HepG2 (cell line): ENCODE data around the gene EMILIN1. TPM values are rescaled to one million over a fixed set of nuclear protein-coding genes. Genes with fewer than 3 reads are reported as not detected.
A peak's percentile ranks its signal among the peaks of the same experiment; 100 is the strongest.

Experiments used
- DRAP1 ChIP-seq: IDR thresholded peaks from 2 replicates; pipeline ENCODE4 v1.6.1; 2016; ENCODE audit warnings: missing genetic modification reagents, missing compliant biosample characterization
- EHMT2 ChIP-seq: fragments of 200-600 bp; sonication (generic); IDR thresholded peaks from 2 replicates; pipeline ENCODE4 v1.7.0; 2017; ENCODE audit warnings: antibody characterized with exemption, low read depth, low read length, borderline replicate concordance
- ELF4 ChIP-seq: sonication (generic); formaldehyde crosslinking; IDR thresholded peaks from 2 replicates; pipeline ENCODE4 v1.5.0; 2020; ENCODE audit warnings: missing genetic modification reagents, mild to moderate bottlenecking, moderate library complexity, borderline replicate concordance
- HBP1 ChIP-seq: IDR thresholded peaks from 2 replicates; pipeline ENCODE4 v1.6.1; 2016; ENCODE audit warnings: low read depth, control low read depth
- NFYB ChIP-seq: sonication (generic); formaldehyde crosslinking; IDR thresholded peaks from 2 replicates; pipeline ENCODE4 v1.4.0; 2020; ENCODE audit warnings: missing genetic modification reagents
- SIN3B ChIP-seq: fragments of 150-350 bp; IDR thresholded peaks from 2 replicates; pipeline ENCODE4 v1.6.1; 2014; ENCODE audit warnings: low read length
- SIX4 ChIP-seq: sonication (generic); formaldehyde crosslinking; IDR thresholded peaks from 2 replicates; pipeline ENCODE4 v1.4.0; 2020; ENCODE audit warnings: missing genetic modification reagents
- THAP7 ChIP-seq: sonication (generic); formaldehyde crosslinking; IDR thresholded peaks from 2 replicates; pipeline ENCODE4 v1.8.1; 2023; ENCODE audit warnings: mild to moderate bottlenecking, missing genetic modification reagents
- ZNF17 ChIP-seq: sonication (generic); formaldehyde crosslinking; IDR thresholded peaks from 2 replicates; pipeline ENCODE4 v1.5.0; 2020; ENCODE audit warnings: mild to moderate bottlenecking, missing genetic modification reagents
- ZNF232 ChIP-seq: sonication (generic); formaldehyde crosslinking; IDR thresholded peaks from 2 replicates; pipeline ENCODE4 v1.4.0; 2020; ENCODE audit warnings: missing genetic modification reagents, borderline replicate concordance
- ZNF24 ChIP-seq: fragments of 450-650 bp; IDR thresholded peaks from 2 replicates; pipeline ENCODE4 v1.6.1; 2017; ENCODE audit warnings: antibody characterized with exemption, mild to moderate bottlenecking
- ZNF260 ChIP-seq: sonication (generic); formaldehyde crosslinking; IDR thresholded peaks from 2 replicates; pipeline ENCODE4 v1.4.0; 2020; ENCODE audit warnings: missing genetic modification reagents, low read depth, mild to moderate bottlenecking, borderline replicate concordance
- ZNF430 ChIP-seq: sonication (generic); formaldehyde crosslinking; IDR thresholded peaks from 2 replicates; pipeline ENCODE4 v1.9.0; 2021; ENCODE audit warnings: mild to moderate bottlenecking, missing genetic modification reagents
- ZNF567 ChIP-seq: sonication (generic); formaldehyde crosslinking; IDR thresholded peaks from 2 replicates; pipeline ENCODE4 v1.8.1; 2023; ENCODE audit warnings: mild to moderate bottlenecking, missing genetic modification reagents, borderline replicate concordance
- ZNF792 ChIP-seq: IDR thresholded peaks from 2 replicates; pipeline ENCODE4 v1.6.1; 2016
- polyA plus RNA-seq, 8 experiments: library from polyadenylated mRNA; depleted of rRNA in 3 of 8; stranded (reverse) in 7 of 8; unstranded in 1 of 8; fragments of >200 nt; fragmentation: Illumina TruSeq in 4 of 8; extraction: Trizol in 4 of 8; gene quantifications; 2 replicates each; pipeline versions ENCODE4 v1.2.1 to v1.2.3, GENCODE V29; 2011 to 2016; ENCODE audit warnings: low read depth in 4 of 8, missing spikeins in 1 of 8, mixed read lengths in 1 of 8; ENCODE audit not compliant: insufficient read depth in 1 of 8
- total RNA-seq, 5 experiments: library from RNA; depleted of rRNA; stranded (reverse); fragments of >200 nt; fragmentation: Illumina TruSeq; extraction: Trizol; gene quantifications; 2 replicates each; pipeline ENCODE4 v1.2.3, GENCODE V29; 2016; ENCODE audit warnings: low read depth in 1 of 5
- TF ChIP-seq, protein P1 (sequence below): sonication (generic); formaldehyde crosslinking; IDR thresholded peaks from 2 replicates; pipeline ENCODE4 v1.4.0; 2020; ENCODE audit warnings: mild to moderate bottlenecking, missing genetic modification reagents
- TF ChIP-seq, protein P2 (sequence below): sonication (generic); formaldehyde crosslinking; IDR thresholded peaks from 2 replicates; pipeline ENCODE4 v1.4.0; 2020; ENCODE audit warnings: missing genetic modification reagents, mild to moderate bottlenecking, borderline replicate concordance

Gene EMILIN1
- total and polyA plus RNA-seq, 2 of the 13 experiments (the other 11 are each of a cell fraction or from before 2014, with no cell fraction given), result 8.1 to 9.7 TPM

DNA sequence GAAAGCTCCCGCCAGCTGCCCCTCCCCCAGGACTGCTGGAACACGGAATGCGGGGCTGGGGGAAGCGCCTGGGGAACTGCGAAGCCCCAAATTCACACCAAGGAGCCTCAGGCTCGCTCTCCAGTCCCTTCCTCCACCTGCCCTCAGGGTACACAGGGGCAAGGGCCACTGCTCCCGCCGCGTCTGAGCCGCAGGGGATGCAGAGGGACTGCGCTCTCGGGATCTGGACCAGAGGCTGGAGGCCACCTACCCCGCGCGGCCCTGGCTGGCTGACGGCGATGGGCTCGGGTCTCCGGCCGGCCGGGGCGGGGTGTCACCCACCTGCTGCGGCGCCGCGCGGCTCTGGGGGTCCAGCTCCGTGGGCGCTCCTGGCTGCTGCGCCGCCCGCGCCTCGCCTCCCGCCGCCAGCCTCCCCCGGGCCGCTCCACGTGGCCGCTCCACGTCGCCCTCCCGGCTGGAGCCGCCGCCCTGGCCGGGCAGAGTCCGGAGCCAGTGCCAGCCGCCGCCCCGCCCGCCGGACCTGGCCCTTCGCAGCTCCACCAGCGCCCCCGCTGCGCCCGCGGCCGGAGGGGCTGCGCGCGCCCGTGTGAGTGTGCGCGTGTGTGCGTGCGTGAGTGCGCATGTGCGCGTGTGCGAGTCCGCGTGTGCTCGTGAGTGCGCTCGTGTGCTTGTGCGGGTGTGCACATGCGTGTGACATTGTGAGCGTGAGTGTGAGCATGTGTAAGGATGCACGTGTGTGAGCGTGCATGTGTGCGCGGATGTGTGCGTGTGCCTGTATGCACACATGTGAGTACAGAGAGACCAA lies 40.3 kb downstream of the EMILIN1 start, which contains the start of gene CGREF1 (continued):
- TF ChIP-seq, protein P1, sequence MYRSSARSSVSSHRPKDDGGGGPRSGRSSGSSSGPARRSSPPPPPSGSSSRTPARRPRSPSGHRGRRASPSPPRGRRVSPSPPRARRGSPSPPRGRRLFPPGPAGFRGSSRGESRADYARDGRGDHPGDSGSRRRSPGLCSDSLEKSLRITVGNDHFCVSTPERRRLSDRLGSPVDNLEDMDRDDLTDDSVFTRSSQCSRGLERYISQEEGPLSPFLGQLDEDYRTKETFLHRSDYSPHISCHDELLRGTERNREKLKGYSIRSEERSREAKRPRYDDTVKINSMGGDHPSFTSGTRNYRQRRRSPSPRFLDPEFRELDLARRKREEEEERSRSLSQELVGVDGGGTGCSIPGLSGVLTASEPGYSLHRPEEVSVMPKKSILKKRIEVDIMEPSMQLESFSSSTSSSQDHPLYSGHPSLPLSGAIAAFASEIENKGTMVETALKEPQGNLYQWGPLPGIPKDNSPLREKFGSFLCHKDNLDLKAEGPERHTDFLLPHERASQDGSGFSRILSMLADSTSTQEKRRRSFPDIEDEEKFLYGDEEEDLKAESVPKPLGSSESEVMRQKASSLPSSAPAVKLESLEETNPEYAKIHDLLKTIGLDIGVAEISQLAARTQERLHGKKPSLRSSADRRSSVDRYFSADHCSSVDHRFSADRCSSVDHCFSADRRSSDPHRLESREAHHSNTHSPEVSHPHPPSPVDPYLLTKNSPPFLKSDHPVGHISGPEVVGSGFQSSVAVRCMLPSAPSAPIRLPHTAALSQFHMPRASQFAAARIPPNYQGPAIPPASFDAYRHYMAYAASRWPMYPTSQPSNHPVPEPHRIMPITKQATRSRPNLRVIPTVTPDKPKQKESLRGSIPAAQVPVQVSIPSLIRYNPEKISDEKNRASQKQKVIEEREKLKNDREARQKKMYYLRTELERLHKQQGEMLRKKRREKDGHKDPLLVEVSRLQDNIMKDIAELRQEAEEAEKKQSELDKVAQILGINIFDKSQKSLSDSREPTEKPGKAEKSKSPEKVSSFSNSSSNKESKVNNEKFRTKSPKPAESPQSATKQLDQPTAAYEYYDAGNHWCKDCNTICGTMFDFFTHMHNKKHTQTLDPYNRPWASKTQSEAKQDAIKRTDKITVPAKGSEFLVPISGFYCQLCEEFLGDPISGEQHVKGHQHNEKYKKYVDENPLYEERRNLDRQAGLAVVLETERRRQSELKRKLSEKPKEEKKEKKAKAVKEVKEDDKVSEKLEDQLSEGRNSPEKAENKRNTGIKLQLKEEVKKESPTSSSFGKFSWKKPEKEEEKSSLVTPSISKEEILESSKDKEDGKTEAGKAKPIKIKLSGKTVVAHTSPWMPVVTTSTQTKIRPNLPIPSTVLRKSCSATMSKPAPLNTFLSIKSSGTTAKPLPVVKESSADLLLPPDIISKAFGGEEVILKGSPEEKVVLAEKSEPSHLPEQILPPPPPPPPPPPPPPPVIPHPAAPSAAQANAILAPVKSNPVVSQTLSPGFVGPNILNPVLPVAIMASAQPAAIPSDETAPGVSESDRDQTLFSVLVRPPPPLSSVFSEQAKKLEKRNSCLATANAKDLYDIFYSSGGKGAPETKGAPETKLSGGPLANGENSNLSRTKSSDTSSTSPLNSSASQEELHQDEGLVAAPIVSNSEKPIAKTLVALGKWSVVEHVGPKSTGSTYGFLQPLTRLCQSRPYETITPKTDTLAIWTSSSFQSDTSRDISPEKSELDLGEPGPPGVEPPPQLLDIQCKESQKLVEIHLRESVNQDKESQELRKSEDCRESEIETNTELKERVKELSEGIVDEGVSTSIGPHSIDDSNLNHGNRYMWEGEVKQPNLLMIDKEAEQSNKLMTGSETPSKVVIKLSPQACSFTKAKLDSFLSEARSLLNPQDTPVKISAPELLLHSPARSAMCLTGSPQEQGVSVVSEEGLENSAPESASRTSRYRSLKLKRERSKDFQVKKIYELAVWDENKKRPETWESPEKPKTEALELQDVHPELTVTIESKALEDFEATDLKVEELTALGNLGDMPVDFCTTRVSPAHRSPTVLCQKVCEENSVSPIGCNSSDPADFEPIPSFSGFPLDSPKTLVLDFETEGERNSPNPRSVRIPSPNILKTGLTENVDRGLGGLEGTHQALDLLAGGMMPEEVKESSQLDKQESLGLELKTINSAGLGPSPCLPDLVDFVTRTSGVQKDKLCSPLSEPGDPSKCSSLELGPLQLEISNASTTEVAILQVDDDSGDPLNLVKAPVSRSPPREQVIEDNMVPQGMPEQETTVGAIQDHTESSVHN (CRISPR knock-in tag), result no peak
- TF ChIP-seq SIX4 (CRISPR knock-in tag) (no peak), ZNF260 (no peak), ELF4 (no peak), ZNF567 (CRISPR knock-in tag) (no peak), EHMT2 (no peak), ZNF232 (no peak), THAP7 (CRISPR knock-in tag) (no peak), ZNF792 (CRISPR knock-in tag) (no peak; the same call in 1 of the 2 replicates), NFYB (CRISPR knock-in tag) (no peak), ZNF24 (no peak), HBP1 (CRISPR knock-in tag) (0 out of 2 replicates have a peak, but pooled peaks have one; percentile 22), ZNF17 (CRISPR knock-in tag) (no peak), ZNF430 (CRISPR knock-in tag) (no peak), DRAP1 (no peak), SIN3B (no peak)
- TF ChIP-seq, protein P2, sequence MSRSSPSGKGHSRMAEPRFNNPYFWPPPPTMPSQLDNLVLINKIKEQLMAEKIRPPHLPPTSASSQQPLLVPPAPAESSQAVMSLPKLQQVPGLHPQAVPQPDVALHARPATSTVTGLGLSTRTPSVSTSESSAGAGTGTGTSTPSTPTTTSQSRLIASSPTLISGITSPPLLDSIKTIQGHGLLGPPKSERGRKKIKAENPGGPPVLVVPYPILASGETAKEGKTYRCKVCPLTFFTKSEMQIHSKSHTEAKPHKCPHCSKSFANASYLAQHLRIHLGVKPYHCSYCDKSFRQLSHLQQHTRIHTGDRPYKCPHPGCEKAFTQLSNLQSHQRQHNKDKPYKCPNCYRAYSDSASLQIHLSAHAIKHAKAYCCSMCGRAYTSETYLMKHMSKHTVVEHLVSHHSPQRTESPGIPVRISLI (CRISPR knock-in tag), result 0 out of 2 replicates have a peak, but pooled peaks have one; percentile 38
